Measurements from ENCODE around the gene HSPA9. TPM values are rescaled to one million over a fixed set of nuclear protein-coding genes. Genes with fewer than 3 reads are reported as not detected.

The HSPA9 gene
- total and polyA plus RNA-seq, 9 of the 15 experiments (the other 6 are each of a cell fraction or from before 2014, with no cell fraction given): 195 to 583 (median 514) TPM

DNA sequence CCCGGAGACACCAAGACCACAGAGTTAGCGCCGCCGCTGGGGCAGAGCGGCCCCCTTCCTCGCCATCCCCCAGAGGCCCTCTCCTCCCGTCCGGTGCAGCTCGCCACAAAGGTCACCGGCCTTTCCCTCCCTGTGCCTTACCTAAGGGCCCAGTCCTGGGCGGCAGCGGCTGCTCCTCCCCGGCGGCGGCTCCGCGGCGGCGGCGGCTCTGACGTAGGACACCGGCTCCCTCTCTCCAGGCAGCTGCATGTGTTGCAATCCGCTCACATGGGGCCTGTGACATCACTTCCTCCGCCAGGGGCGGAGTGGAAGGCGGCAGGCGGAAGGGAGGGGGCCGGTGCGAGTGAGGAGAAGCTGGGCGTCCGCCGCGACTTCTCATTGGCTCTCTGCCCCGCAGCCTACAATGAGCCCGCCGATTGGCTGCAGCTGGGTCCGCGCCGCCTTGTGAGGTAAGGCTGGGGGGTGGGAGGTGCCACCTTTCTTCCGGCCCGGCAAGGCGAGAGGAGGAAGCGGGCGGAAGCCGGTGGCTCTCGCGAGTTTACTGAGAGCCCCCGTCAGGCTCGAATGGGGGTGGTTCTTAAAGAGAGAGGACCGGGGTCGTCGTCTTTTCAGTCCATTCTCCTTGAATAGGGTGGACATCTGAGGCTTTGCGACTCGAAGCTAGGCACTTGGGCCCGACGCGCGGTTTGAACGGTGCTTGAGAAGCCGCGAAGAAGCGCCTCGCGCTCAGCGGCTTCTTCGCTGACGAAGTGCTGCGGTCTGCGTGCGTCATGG is 32.1 kb downstream of the HSPA9 start, which contains the start of gene ETF1 (continued):
- TF ChIP-seq MGA (IDR thresholded peaks at IDR 0.05) (no peak; the same call in 1 of the 2 replicates), SETDB1 (IDR thresholded peaks at IDR 0.05; ENCODE audit: low read length) (no peak), TBL1XR1 (IDR thresholded peaks at IDR 0.05; ENCODE audit: low read length in 2 of 2) (peak in 1 of 2 experiments; percentile 58; a peak in 1 of 4 replicates), THRB (CRISPR knock-in tag; conservative IDR thresholded peaks at IDR 0.05) (no peak), TFAP4 (CRISPR knock-in tag; IDR thresholded peaks at IDR 0.05; ENCODE audit: borderline replicate concordance) (peak; percentile 99), OTX1 (CRISPR knock-in tag; IDR thresholded peaks at IDR 0.05) (peak; percentile 82; the same call in 1 of the 2 replicates), XRCC3 (IDR thresholded peaks at IDR 0.05) (no peak), RAD51 (IDR thresholded peaks at IDR 0.05; ENCODE audit: borderline replicate concordance, low read depth) (peak; percentile 82; the same call in 1 of the 2 replicates), HDAC3 (IDR thresholded peaks at IDR 0.05; ENCODE audit: borderline replicate concordance, partially characterized antibody) (no peak), NFE2L1 (tag; IDR thresholded peaks at IDR 0.05; ENCODE audit: borderline replicate concordance, low read depth) (no peak), SMARCA5 (IDR thresholded peaks at IDR 0.05) (no peak)
- TF ChIP-seq, protein P1, sequence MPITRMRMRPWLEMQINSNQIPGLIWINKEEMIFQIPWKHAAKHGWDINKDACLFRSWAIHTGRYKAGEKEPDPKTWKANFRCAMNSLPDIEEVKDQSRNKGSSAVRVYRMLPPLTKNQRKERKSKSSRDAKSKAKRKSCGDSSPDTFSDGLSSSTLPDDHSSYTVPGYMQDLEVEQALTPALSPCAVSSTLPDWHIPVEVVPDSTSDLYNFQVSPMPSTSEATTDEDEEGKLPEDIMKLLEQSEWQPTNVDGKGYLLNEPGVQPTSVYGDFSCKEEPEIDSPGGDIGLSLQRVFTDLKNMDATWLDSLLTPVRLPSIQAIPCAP (CRISPR knock-in tag; IDR thresholded peaks at IDR 0.05; ENCODE audit: borderline replicate concordance): peak; percentile 11; the same call in 1 of the 2 replicates

Data from K562 (cell line).